ENCODE results near the gene SLC2A2.

DNA sequence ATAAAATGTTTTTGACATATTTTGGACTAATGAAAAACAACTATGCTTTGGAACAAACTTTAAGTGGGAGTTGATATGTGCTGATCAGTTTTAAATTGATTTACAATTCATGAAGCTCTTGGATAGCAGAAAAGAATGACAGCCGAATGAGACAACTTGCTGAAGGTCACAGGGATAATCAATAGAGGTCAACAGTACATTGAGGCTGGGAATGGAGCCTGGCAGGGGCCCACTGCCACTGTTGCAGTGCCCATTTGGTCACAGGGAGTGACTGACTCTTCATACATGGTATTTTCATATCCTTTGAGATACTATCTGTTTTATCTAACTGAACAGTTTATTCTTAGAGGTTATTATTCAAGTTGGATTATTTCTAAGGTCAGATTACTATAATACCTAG, 59.4 kb downstream of the SLC2A2 start:
- TF ChIP-seq, protein P1, sequence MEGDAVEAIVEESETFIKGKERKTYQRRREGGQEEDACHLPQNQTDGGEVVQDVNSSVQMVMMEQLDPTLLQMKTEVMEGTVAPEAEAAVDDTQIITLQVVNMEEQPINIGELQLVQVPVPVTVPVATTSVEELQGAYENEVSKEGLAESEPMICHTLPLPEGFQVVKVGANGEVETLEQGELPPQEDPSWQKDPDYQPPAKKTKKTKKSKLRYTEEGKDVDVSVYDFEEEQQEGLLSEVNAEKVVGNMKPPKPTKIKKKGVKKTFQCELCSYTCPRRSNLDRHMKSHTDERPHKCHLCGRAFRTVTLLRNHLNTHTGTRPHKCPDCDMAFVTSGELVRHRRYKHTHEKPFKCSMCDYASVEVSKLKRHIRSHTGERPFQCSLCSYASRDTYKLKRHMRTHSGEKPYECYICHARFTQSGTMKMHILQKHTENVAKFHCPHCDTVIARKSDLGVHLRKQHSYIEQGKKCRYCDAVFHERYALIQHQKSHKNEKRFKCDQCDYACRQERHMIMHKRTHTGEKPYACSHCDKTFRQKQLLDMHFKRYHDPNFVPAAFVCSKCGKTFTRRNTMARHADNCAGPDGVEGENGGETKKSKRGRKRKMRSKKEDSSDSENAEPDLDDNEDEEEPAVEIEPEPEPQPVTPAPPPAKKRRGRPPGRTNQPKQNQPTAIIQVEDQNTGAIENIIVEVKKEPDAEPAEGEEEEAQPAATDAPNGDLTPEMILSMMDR (IDR thresholded peaks at IDR 0.05), result no peak
- TF ChIP-seq POLR2A (IDR thresholded peaks at IDR 0.05), result no peak

All from heart left ventricle (tissue), 13 donors.